ENCODE data around the gene CCDC88C.

The CCDC88C gene

DNA sequence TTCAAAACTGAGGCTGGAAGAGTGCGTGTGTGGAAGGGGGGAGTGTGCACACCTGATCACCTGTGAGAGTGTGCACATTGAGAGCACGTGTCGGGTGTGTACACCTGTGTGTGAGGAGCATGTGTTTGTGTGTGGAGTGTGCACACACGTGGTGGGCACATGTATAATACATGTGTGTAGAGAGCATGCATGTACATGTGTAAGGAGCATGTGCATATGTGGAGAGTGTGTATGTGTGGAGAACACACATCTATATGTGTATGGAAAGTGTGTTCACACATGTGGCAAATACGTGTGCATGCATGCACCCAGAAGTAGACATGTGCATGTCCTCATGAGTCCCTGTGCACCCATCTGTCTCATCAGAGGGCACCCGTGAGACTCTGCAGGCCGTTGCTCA lies 110.0 kb downstream of the CCDC88C start:
- DNase-seq (ENCODE audit: low read depth, low spot score), result no peak

DNA sequence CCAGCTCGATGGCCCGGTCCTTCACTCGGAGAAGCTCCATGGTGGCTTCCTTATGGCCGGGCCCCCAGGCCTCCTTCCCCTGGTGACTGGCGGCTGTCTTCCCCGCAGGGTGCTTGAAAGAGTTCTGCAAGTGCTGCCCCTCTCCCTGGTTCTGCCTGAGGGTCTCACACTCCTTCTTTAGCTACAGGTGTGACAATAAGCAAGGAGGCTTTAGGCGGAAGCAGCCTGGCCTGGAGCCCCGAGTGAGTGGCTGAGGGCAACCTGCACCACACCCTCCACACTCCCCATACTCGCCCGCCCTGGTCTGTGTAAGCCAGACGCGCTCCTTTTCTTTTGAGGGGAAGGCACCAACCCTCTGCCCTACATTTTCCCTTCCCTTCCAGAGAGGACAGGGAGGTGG lies 110.6 kb downstream of the CCDC88C start:
- no peak for DNase-seq (ENCODE audit: low read depth, low spot score)

- no peak for DNase-seq (ENCODE audit: low read depth, low spot score)
Observed at GRCh38 chr14:91306547-91306946, 111.1 kb downstream of the CCDC88C start.

DNA sequence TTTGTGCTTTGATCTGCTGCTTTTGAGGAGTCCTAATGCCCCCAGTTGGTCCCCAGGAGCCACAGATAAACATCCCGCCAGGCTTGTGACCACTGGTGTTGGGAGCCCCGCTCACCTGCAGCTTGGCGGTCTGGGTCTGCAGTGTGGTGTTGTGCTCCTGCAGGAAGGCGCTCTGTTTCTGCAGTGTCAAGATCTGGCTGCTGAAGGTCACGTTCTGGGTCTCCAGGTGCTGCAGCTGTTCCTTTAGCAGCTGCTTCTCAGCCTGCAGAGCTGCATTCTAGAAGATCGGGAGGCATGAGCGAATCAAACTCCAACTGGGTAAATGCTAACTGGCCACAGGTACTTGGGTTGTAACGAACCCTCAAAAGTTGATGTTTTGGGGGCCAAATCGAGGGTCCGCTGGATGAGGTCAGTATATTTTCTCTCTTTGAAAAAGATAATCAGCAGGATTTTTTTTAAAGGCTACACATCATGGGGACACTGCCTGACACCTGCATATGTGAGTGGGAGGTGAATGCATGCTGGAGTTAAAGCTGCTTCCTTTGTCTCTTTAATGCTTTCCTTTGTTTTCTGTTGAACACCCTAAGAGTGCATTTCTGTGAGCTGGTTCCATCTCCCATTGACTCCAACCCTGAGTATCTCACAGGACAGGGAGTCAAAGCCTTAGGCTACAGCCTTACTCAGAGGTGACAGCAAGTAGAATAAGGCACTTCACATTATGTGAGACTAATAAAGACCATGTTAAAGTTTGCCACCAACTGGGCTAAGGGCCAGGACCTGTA lies 111.8 kb downstream of the CCDC88C start:
- DNase-seq (ENCODE audit: low read depth, low spot score), result no peak

- no peak for DNase-seq (ENCODE audit: low read depth, low spot score)
Observed at GRCh38 chr14:91303924-91304229, 113.7 kb downstream of the CCDC88C start.

DNA sequence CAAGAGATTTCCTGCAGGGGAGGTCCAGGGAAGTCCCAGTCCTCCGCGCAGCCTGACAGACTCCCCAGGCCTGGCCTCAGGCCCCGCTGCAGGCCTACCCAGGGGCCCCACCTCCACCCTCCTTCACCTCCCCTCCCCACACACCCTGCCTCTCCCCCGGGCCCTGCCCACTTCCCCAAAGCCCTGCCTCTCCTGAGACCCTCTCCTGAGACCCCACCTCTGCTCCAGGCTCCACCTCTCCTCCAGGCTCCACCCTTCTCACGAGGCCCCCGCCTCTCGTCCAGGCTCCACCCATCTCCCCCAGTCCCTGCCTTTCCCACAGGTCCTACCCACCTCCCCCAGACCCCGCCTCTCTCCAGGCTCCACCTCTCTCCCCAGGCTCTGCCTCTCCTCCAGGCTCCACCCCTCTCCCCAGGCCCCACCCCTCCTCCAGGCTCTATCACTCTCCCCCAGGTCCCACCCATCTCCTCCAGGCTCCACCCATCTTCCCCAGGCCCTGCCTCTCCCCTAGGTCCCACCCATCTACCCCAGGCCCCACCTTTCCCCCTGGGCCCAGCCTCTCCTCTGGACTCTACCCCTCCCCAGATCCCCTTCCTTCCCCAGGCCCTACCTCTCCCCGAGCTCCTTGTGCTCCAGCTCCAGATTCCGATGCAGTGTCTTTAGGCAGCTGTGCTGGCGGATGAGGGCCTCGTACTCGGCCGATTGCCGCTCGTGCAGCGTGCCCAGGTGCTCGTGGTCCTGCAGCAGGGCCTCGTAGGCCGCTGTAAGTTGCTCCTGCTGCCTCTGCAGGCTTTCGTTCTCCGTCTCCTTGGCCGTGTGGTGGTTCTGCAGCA lies 114.3 kb downstream of the CCDC88C start:
- no peak for DNase-seq (ENCODE audit: low read depth, low spot score)

DNA sequence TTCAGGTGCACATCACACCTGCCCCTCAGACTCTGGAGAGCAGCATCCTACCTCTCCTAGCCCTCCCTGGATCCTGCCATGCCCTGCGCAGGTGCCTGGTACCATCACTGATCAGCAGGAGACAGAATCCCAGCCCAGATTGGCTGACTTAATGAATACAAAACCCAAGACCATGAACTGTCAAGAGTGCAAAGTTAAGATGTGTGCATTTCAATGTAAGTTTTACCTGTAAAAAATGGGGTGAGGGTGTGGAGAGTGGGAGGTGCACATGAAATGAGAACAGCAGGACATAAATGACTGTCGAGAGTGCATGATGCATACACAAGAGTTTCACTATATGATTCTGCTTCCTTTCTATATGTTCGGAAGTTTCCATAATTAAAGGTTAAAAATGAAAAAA lies 115.2 kb downstream of the CCDC88C start:
- no peak for DNase-seq (ENCODE audit: low read depth, low spot score)

DNA sequence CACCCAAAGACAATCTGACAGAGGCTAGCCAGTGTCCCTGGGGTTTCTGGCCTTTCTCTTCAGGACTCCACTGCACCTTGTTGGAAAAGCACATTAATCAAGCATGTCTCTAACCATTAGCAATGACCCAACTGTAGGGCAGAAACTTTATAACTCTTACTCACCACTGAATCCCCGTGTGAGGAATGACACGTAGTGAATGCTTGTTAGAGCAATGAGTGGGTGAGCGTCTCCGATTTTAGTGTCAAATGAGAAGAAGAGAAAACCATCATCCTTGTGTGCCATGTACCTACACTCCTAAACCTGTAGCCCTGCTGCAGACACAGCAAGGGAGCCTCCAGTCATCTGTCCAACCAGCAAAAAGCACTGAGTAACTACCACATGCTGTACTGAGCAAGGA lies 116.7 kb downstream of the CCDC88C start:
- no peak for DNase-seq (ENCODE audit: low read depth, low spot score)

GRCh38 chr14:91300283-91300895 lies 117.2 kb downstream of the CCDC88C start:
- DNase-seq (ENCODE audit: low read depth, low spot score), result peak; percentile 56

DNA sequence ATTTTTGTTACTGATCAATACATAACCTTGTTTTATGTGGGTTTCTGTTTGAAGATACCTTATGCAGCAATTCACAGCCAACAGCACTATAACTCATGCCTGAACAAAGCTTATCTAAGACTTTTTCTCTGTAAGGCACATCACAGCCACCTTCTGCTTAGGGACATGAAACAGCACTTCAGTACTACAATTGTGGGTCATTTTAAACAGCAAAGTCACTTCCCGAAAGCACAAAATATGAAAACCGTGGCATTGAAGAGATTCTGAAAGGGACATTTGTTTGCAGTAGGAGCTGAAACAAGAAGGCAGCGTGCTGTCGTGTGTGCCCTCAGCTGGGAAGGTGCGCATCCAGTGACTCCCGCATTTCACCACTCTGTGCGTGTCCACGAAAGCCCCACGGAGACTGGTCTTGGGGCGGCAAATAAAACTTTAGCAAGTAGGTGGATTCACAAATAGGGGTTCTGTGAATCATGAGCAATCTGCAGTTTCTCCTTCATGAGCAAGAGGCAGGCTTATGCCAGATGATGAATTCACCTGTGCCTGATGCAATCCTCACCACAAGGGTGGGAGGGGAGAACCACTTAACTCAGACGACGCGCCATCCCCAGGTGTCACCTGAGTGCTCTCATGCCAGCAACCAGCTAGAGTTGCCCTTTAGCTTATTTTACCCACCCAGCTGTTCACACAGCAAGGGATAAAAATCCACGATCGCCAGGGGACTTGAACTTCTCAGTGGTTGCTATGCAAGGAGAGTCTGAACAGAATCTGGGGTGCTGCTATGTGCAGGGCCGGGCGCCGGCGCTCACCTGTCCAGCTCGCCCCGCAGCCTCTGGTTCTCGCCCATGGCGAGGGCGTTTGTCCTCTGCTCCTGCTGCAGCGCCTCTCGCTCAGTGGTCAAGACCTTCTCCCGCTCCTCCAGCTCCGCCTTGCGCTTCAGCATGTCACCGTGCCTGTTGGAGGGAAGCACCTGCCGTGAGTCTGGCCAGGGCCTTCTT lies 118.2 kb downstream of the CCDC88C start:
- no peak for DNase-seq (ENCODE audit: low read depth, low spot score)

- peak; percentile 59 for DNase-seq (ENCODE audit: low read depth, low spot score)
Observed at GRCh38 chr14:91298576-91298975, 119.0 kb downstream of the CCDC88C start.

DNA sequence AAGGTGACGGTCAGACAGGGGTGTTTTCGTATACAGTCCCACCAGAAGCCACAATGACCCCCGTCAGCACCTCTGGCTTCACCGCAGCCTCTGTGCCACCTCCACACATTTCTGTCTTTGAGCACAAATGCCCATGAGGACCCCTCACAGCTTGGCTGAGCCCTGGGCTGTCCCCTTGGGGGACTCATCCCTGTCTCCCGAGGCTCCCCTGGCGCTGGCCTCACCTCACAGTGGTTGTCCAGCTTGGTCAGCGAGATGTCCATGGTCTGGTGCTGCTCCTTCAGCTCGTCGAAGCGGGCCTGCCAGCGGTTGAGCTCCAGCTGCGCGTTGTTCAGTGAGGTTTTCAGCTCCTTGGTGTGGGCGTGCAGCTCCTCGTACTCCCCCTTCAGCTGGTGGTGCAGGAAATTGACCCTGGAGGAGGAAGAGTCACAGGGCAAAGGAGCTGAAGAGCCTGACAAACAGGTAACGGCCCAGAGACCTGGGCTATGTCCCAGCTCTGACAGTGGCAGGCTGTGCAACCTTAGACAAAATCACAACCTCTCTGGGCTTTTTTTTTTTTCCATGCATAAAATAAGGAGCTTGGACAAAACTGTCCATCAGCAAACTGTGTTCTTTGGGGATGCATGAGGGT lies 120.4 kb downstream of the CCDC88C start:
- DNase-seq (ENCODE audit: low read depth, low spot score), result no peak

GRCh38 chr14:91295851-91296796 lies 121.5 kb downstream of the CCDC88C start:
- DNase-seq (ENCODE audit: low read depth, low spot score), result no peak

DNA sequence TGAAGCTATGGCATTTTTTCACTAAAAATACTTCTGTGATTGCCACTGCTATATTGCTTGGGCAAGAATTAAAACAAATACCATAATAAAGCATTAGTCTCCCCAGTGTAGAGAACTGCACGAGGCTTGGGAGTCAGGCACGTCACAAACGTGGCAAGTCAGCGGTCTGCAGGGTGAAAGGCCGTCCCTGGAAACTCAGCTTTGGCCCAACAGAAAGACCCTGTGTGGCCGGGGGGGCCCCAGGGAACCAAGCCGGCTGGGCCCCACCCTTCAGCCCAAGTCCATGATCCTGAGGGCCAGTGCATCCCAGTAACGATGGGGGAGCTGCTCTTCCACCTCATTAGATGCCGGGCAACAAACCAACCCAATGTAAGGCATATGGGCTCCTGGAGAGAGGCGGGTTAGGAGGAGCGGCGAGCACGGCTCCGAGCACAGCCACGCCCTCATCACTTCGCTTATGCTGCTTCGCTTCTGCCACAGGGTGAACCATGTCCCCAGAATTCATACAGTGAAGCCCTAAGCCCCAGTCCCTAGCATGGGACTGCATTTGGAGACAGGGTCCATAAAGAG lies 122.3 kb downstream of the CCDC88C start:
- no peak for DNase-seq (ENCODE audit: low read depth, low spot score)

DNA sequence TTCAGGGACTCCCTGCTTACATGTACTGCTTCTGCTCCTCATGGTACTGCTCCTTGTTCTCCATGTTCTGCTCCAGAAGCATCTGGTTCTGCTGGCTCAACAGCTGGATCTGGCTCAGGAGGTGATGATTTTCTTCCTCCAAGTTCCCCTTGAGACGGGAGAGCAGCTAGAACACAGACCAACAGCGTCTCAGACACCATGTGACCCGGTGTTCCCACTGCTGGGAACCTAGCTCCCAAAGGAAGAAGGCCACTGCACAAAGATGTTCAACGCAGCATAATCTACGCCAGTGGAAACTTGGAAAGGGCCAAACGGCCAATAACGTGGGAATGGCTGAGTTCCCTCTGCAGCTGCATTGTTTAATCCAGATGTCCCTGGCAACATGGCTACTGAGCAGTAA lies 123.5 kb downstream of the CCDC88C start:
- no peak for DNase-seq (ENCODE audit: low read depth, low spot score)

GRCh38 chr14:91293281-91293680 lies 124.3 kb downstream of the CCDC88C start:
- no peak for DNase-seq (ENCODE audit: low read depth, low spot score)

DNA sequence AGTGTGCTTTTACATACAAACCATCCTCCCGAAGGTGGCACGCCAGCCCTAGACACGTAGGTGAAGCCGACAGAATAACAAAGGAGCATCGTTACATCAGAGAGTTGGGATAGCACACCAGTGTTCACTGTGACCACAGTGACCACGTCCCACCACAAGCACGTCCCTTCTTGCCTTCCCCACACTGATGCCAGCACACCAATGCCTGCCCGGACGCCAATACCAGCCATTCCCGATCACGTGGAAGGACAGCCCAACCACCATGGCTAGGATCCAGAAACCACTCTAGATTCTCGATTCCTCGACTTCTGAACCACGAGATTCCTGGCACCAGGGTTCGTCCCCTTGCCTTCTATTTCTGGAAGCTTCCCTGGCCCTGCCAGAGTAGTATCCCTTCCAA lies 125.1 kb downstream of the CCDC88C start:
- DNase-seq (ENCODE audit: low read depth, low spot score), result peak; percentile 70

- no peak for DNase-seq (ENCODE audit: low read depth, low spot score)
Observed at GRCh38 chr14:91291786-91292405, 125.7 kb downstream of the CCDC88C start.

DNA sequence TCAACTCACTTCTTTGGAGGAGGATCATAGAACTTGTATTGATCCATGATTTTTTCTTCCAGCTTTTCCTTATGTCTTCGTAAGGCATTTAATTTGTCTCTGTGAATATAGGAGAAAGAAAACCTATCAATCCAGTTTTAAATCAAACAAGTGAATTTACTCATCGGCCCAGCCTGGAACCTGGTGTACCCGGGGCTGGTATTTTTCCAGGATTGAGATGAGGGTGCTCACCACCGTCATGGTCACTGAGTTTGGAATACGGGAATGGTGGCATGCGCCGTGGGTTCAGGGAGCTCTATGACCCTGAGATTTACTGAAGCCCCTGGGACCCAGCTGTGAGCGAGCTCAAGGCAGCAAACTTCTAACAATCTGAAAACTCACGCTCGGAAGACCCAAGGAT lies 126.6 kb downstream of the CCDC88C start:
- DNase-seq (ENCODE audit: low read depth, low spot score), result no peak

Data from astrocyte of the hippocampus (primary cell).